Activated T-helper 2 cell treated with anti-CD3 and anti-CD28 coated beads, Interferon-gamma antibody, Interleukin-2, Interleukin-4, amounts not matched to agents 10 μg/mL and 5 μg/mL and 100 μg/mL, durations not matched to agents 14 hours and 24 hours and 36 hours (primary cell): ENCODE results near the gene COBL. TPM values are rescaled to one million over a fixed set of nuclear protein-coding genes. Genes with fewer than 3 reads are reported as not detected.

Experiments used
- DNase-seq: peaks from one replicate; pipeline ENCODE4 v3.0.0; 2021; ENCODE audit warnings: low spot score
- H3K27ac Mint-ChIP-seq: one replicate; pipeline ENCODE4 v1.8.0; 2021; ENCODE audit warnings: mixed read lengths
- H3K27me3 Mint-ChIP-seq: one replicate; pipeline ENCODE4 v1.8.0; 2021; ENCODE audit warnings: low read depth, mixed read lengths
- H3K36me3 Mint-ChIP-seq: one replicate; pipeline ENCODE4 v1.8.0; 2021; ENCODE audit warnings: low read depth, mixed read lengths
- H3K4me1 Mint-ChIP-seq: one replicate; pipeline ENCODE4 v1.8.0; 2021; ENCODE audit warnings: low read depth, mixed read lengths
- H3K4me3 Mint-ChIP-seq: one replicate; pipeline ENCODE4 v1.8.0; 2021; ENCODE audit warnings: low read depth, mild to moderate bottlenecking, moderate library complexity, mixed read lengths
- H3K9me3 Mint-ChIP-seq: one replicate; pipeline ENCODE4 v1.8.0; 2021; ENCODE audit warnings: mixed read lengths
- intact Hi-C: fragments of 100-400 bp; cut with micrococcal nuclease; formaldehyde crosslinking; loops from one replicate; pipeline ENCODE4 v1.15.1; 2023
- total RNA-seq: library from RNA; stranded (reverse); gene quantifications from 2 replicates; pipeline ENCODE4 v1.2.3, GENCODE V29; 2022

The COBL gene
- total RNA-seq, 1 donor from 2014 or later: not detected

DNA sequence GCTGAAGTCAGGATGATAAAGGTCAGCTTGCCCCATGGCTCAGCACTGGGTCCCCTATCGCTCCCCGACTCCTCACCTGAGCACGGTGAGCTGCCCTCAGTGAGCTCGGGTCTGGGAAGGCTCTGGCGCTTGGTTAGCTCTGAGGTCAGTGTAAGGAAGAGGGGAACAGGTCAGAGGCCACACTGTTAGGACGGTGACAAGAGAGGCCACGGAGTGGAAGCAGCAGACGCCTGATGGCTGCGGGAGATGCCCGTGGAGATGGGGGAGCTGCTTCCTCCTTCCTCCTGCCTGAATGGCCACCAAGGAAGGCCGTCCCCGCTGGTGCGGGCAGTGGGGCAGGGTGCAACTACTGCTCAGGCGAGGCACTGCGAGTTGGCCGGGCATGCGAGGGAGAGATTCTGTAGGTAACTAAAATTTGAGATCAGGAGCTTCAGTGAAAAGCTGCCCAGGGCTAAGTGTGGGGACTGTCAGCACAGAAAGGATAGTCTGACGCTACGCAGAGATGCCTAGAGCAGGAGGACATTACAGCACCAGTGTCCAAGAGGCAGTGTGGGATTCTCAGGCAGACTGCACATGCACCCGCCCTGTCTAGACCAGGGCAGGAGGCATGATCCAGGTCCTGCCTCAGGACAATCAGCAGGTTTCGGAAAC is 302.6 kb downstream of the COBL start:
- Mint-ChIP-seq H3K27ac (no peak overlapping the region), H3K36me3 (no peaks in the 10 kb centered on the region), H3K4me1 (peaks cover 2% of the 10 kb centered on the region), H3K4me3 (no peak overlapping the region), H3K9me3 (no peaks in the 10 kb centered on the region), H3K27me3 (no peaks in the 10 kb centered on the region)
- intact Hi-C loops: no loop called here
- no peak for DNase-seq

DNA sequence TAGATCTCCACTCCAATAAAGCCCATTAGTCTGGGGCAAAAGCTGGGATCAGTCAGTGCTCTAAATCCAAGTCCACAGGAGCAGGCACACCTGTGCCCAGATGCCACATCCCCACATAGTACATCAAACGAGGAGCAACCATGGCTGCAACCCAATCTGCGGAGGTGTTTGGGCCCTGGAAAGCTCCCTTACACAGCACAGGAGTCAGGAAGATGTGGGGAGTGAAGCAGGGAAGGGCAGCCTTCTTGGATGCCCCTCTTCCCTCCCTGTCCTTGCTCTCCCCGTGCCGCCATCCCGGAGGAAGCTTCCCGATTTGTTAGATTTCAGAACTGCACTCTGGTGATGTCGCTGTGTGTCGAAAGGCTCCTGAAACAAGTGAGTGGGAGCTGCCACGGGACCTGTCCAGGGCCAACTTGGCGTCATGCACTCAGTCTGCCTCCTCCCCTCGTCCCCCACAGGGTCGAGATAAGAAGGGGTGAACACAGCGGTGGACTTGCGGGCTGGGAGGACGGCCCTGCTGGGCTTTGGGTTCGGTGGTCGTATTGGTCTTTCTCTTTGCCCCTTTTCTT is 303.3 kb downstream of the COBL start:
- Mint-ChIP-seq H3K36me3 (no peaks in the 10 kb centered on the region), H3K27ac (no peak overlapping the region), H3K27me3 (no peaks in the 10 kb centered on the region), H3K9me3 (no peaks in the 10 kb centered on the region), H3K4me1 (peaks cover 2% of the 10 kb centered on the region), H3K4me3 (no peak overlapping the region)
- DNase-seq: no peak
- intact Hi-C loops: no loop called here

DNA sequence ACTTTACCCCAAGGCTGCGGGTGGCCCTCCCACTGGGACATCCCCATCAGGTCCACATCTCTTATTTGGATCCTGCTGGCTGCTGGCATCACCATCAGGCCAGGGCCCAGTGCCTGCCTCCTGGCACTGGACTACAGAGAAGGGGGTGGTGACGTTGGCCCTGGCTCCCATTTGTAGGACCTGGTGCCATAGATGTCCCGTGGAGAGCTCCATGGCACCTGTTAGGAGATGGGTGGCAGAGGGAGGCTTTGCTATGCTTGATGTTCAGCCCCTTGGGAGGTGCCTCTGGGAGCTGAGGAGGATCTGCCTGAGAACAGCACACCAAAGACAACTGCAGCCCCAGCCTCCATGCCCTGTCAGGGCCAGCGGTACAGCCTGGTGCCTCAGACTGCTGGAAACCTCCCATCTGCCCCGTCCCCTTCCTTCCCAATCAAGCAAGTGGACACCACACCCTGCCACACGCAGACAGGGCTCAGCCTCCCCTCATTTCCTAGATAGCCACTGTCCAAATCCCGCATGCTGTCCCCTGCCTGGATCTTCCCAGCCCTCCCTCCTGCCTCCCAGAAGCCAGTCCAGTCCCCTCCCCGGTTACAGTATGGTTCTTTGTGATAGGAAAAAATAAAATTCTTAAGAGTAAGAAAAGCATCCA is 303.9 kb downstream of the COBL start:
- no peaks in the 10 kb centered on the region for H3K4me1 Mint-ChIP-seq
- H3K27me3 Mint-ChIP-seq: no peaks in the 10 kb centered on the region
- H3K27ac Mint-ChIP-seq: no peak overlapping the region
- H3K36me3 Mint-ChIP-seq: no peaks in the 10 kb centered on the region
- intact Hi-C loops: no loop called here
- no peak for DNase-seq
- no peak overlapping the region for H3K4me3 Mint-ChIP-seq
- no peaks in the 10 kb centered on the region for H3K9me3 Mint-ChIP-seq

DNA sequence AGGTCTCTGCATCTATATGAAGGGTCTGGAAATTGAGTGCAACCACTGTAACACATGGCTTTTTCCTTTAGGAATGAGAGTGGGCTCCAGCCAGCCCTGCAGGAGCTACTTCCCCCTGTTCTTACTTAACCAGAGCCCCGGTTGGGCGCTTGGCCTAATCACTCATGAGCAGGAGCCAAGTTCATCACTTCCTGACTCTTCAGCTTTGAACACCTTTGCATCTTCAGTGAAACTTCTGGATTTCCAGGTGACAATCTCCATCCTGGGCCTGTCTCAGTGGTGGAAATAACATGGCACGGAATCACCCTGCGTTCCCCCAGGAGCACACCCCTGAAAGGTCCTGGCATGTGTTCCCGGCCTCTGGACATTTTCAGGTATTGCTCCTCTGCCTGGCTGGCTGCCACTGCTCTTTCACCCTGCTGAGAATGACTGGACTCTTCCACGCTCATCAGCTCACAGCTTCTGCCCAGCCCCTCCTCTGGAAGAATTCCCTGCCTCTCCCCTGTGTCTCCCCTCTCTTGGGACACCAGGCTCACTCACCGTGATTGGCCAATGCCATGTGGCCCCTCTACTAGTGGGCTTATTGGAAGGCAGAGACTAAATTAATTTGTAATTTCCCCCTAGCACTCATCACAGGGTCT is 304.8 kb downstream of the COBL start:
- Mint-ChIP-seq H3K4me1 (no peaks in the 10 kb centered on the region), H3K4me3 (no peak overlapping the region), H3K27me3 (no peaks in the 10 kb centered on the region), H3K9me3 (no peaks in the 10 kb centered on the region), H3K27ac (no peak overlapping the region), H3K36me3 (no peaks in the 10 kb centered on the region)
- intact Hi-C loops: no loop called here
- no peak for DNase-seq

DNA sequence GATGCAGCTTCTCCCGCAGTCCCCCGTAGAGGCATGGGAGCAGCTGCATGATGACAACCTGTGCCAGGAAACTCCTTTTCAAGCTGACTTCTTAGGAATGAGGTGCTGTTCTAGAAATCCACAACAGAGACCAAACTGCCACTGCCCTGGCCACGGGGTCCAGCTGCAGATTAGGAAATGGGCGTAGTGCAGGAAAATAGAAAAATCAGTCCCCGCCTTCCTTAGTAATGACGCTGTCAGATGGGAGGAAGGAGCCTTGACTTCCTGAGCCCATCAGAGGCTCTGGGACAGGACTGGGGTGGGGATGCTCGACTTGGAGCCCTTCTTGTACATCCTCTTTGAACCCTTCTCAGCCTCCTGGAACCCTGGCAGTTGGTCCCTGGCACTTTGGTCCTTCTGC is 306.1 kb downstream of the COBL start:
- no peak for DNase-seq

DNA sequence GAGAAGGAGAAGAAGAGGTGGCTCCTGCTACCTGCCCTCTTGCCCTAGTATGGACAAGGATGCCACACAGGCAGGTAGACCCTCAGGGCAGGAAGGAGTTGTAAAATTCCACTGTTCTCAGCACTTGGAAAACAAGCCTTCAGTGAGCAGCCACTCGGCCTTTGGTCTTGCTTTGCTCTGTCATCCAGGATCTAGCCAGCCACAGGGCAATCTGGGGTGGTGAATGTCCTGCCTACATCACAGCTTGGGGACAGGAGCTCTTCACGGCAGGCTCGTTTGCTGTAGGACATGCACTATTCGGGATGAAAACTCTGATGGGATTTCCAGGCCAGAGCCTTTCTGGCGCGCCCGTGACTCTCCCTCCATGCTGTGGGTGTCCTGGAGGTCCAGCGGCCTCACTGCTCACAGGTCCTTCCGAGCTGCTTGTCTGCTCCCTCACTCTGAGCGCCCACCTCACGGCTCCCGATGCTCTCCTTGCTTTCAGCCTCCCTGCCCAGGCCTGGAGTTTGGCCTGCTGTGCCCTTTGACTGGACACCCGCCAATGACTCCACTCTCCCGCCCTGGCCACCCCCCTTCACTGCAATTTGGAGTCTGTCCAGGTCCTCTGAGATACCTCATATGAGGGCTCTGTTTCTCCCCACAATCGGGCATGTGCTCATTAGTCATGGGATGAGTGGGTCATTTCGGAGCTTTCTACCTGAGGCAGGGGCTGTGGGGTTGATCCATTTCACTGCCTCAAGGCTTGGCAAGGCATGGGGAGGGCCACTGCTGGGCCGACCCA is 306.7 kb downstream of the COBL start:
- Mint-ChIP-seq H3K27me3 (peaks cover 2% of the 10 kb centered on the region), H3K27ac (no peak overlapping the region), H3K4me3 (no peak overlapping the region), H3K4me1 (no peaks in the 10 kb centered on the region), H3K9me3 (no peaks in the 10 kb centered on the region), H3K36me3 (no peaks in the 10 kb centered on the region)
- intact Hi-C loops: no loop called here
- no peak for DNase-seq

More for the DNA sequence above, 306.1 kb downstream of the COBL start:
- H3K27me3 Mint-ChIP-seq: no peaks in the 10 kb centered on the region
- H3K27ac Mint-ChIP-seq: no peak overlapping the region
- no peaks in the 10 kb centered on the region for H3K36me3 Mint-ChIP-seq
- intact Hi-C loops: no loop called here
- no peaks in the 10 kb centered on the region for H3K9me3 Mint-ChIP-seq
- no peaks in the 10 kb centered on the region for H3K4me1 Mint-ChIP-seq
- no peak overlapping the region for H3K4me3 Mint-ChIP-seq

DNA sequence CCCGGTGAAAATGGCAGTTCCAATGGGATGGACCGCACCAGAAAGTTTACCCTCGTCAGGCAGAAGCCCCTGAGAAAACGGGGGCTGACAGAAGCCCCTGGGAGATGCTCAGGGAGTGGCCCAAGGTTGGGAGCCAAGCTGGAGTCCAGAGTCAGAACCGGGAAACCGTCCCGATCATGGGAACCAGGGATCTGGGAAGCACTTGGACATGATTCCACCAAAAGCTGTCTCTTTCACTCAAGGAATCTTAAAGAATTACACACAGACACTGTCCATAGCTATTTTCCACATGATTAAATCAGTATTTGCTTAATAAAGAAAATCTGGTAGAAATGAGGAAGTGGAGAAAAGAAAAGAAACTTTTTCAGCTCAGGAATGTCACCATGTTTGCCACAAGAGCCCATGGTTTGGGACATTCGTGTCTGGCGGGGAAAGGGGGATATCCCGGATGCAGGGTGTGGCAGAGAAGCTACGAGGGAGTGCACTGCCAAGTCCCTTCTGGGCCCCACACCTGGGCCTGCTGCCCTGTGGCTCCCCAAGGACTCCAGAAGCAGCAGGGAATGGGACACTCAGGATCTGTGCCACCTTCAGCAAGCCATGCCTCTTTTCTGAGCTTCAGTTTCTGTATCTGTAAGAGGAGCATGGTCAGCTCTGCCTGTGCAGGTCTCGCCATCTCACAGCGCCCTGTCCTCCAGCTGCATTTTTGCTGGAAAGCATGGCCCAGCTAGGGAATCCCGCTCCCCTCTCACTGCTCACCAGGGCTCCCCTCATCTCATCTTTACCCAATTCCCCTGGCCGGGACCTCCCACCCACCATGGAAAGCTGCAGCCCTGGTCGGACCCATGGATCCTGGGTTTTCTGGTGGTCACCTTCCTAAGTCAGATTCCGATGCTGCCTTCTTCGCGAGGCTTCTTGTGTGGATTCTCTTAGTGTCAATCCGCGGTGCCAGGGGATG is 308.8 kb downstream of the COBL start:
- Mint-ChIP-seq H3K4me1 (no peaks in the 10 kb centered on the region), H3K36me3 (no peaks in the 10 kb centered on the region), H3K9me3 (no peaks in the 10 kb centered on the region), H3K4me3 (no peak overlapping the region), H3K27ac (no peak overlapping the region), H3K27me3 (peaks cover 6% of the 10 kb centered on the region)
- DNase-seq: no peak
- intact Hi-C loops: no loop called here

DNA sequence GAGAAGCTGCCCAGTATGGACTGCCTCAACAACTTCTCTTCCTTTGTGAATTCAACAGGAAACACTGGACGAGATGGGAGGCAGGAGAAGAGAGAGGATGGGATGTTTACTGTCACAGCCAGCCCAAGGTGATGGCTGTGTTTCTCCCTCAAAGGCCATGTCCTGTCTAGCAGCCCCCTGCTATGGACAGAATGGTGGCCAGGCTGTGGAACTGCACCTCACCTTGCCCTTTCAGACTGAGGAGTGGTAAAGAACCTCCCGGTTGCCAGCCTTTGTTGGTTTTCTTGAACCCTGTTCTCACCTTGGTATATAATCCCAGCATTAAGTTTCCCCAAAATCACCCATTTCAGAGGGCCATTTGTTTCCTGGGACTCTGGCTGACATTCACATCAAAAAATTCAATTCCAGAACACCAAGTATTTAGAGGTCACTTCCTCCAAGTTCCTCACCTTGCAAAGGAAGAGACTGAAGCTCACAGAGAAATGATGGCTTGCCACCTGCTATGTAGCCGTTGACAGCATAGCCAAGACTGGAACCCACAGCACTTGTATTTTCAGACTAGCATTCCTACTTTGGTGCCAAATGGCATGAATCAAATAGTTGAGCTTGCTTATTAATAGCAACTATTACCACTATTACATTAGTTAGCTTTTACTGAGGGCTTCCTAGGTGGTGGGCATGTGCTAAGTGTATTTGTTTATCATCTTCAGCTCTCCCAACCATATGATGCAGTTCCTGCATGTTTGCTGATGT is 309.9 kb downstream of the COBL start:
- Mint-ChIP-seq H3K27ac (no peak overlapping the region), H3K4me3 (no peak overlapping the region)
- intact Hi-C loops: no loop called here

DNA sequence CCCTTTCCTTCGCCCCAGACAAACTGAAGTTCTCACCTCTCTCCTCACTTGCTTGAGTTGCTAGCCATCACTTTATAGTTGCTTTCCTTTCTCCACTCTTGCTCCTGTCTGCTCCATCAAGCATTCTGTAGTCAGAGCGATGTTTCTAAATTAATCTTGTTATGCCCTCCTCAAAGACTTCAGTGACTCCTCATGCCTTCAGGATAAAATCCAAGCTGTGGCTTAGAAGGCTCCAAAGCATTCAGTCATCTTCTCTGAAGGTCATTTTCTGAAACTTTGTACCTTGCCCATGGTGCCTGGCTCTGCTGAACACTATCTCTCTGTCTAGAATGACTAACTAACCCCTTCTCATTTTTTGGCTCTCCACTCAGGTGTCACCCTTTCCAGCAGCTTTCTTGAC is 311.5 kb downstream of the COBL start:
- no peaks in the 10 kb centered on the region for H3K4me1 Mint-ChIP-seq
- H3K27ac Mint-ChIP-seq: no peak overlapping the region
- H3K27me3 Mint-ChIP-seq: peaks cover 6% of the 10 kb centered on the region
- H3K36me3 Mint-ChIP-seq: no peaks in the 10 kb centered on the region
- H3K9me3 Mint-ChIP-seq: peaks cover 3% of the 10 kb centered on the region
- no peak overlapping the region for H3K4me3 Mint-ChIP-seq
- DNase-seq: no peak
- intact Hi-C loops: no loop called here

More for the DNA sequence above, 309.9 kb downstream of the COBL start:
- H3K4me1 Mint-ChIP-seq: no peaks in the 10 kb centered on the region
- H3K27me3 Mint-ChIP-seq: peaks cover 6% of the 10 kb centered on the region
- H3K36me3 Mint-ChIP-seq: no peaks in the 10 kb centered on the region
- no peaks in the 10 kb centered on the region for H3K9me3 Mint-ChIP-seq
- no peak for DNase-seq

DNA sequence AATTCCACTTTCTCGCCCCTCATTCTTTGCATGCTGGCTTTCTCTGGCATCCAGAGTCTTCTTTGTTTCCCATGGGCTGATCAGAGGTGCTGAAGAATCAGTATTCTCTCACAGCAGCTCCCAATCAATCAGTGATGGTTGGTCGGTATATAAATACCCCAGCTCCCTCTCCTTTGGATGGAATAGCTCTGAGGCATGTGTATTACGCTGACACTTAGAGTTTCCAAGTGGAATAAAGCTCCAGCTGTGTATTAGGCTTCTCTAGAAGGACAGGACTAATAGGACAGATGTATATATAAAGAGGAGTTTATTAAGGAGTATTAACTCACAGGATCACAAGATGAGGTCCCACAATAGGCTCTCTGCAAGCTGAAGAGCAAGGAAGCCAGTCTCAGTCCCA is 315.7 kb downstream of the COBL start:
- intact Hi-C loops: no loop called here
- Mint-ChIP-seq H3K4me3 (no peak overlapping the region), H3K27ac (no peak overlapping the region), H3K36me3 (no peaks in the 10 kb centered on the region), H3K27me3 (peaks cover 6% of the 10 kb centered on the region), H3K9me3 (peaks cover 3% of the 10 kb centered on the region), H3K4me1 (no peaks in the 10 kb centered on the region)
- no peak for DNase-seq

DNA sequence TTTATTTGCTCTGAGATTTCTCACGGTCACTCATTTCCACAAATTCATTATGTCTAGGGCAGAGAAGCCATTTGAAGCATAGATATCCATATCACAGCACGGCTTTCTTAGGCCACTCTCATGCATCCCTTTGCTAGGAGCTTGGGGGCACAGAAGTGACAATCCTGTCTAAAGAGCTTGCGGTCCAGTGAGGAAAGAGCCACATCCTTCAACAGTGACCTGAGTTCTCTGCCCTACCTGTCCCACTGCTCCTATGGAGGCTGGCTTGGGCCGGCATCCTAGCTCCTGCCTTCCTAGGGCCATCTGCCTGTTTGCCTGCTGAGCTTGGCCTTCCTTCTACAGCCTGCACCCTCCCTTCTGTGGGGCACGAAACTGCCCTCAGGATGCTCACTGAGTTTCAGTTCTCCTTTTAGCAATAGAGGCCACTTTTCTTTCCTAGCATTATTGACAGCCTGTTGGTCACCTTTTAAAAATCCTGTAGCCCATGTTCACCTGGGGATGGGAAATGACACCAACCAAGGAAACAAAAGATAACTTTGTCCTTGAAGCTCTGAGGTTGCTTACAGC is 321.8 kb downstream of the COBL start:
- Mint-ChIP-seq H3K4me3 (no peak overlapping the region), H3K36me3 (no peaks in the 10 kb centered on the region), H3K27ac (no peak overlapping the region), H3K9me3 (peaks cover 5% of the 10 kb centered on the region), H3K27me3 (peaks cover 8% of the 10 kb centered on the region), H3K4me1 (no peaks in the 10 kb centered on the region)
- DNase-seq: no peak
- intact Hi-C loops: no loop called here
